ENCODE measurements around the gene FGA. TPM values are rescaled to one million over a fixed set of nuclear protein-coding genes. Genes with fewer than 3 reads are reported as not detected.

The FGA gene
- total and polyA plus RNA-seq, 9 of the 15 experiments (the other 6 are each of a cell fraction or from before 2014, with no cell fraction given): 0.04 to 2.5 (median 0.07) TPM; not detected in 5

GRCh38 chr4:154549894-154550790 lies 40.4 kb downstream of the FGA start, which contains the start of gene PLRG1 (continued):
- TF ChIP-seq TEAD2 (tag; IDR thresholded peaks at IDR 0.05) (no peak), NRF1 (conservative IDR thresholded peaks at IDR 0.05 in 1 of 2, IDR thresholded peaks at IDR 0.05 in 1 of 2) (peak; percentile 95 to 96), ATF4 (CRISPR knock-in tag; IDR thresholded peaks at IDR 0.05) (peak; percentile 70), ETS1 (conservative IDR thresholded peaks at IDR 0.05; ENCODE audit: control insufficient read depth, low read depth, low read length) (0 out of 2 replicates have a peak, but pooled peaks have one; percentile 59), PATZ1 (CRISPR knock-in tag; IDR thresholded peaks at IDR 0.05; ENCODE audit: borderline replicate concordance) (no peak), YY1 (IDR thresholded peaks at IDR 0.05; ENCODE audit: borderline replicate concordance in 1 of 3, control insufficient read depth in 1 of 3, extremely low read depth in 1 of 3, insufficient read depth in 3 of 3, insufficient read length in 1 of 3, insufficient replicate concordance in 2 of 3, low read depth in 1 of 3, low read length in 2 of 3) (peak in 2 of 3 experiments; percentile 28 to 65), ERF (CRISPR knock-in tag; IDR thresholded peaks at IDR 0.05) (no peak), CTBP1 (IDR thresholded peaks at IDR 0.05; ENCODE audit: borderline replicate concordance) (0 out of 2 replicates have a peak, but pooled peaks have one; percentile 40), C11orf30 (IDR thresholded peaks at IDR 0.05; ENCODE audit: low read depth) (peak; percentile 62; the same call in 1 of the 2 replicates), SAP30 (IDR thresholded peaks at IDR 0.05; ENCODE audit: borderline replicate concordance, insufficient read depth, low read depth, low read length, poor library complexity, severe bottlenecking) (peak; percentile 81), MIER1 (IDR thresholded peaks at IDR 0.05; ENCODE audit: low read depth) (no peak), ATF1 (CRISPR knock-in tag; IDR thresholded peaks at IDR 0.05) (no peak), ATF1 (tag; IDR thresholded peaks at IDR 0.05) (peak; percentile 72)

Measured in K562 (cell line).